HepG2 (cell line): ENCODE measurements around the gene STX4. TPM values are rescaled to one million over a fixed set of nuclear protein-coding genes. Genes with fewer than 3 reads are reported as not detected.
A peak's percentile ranks its signal among the peaks of the same experiment; 100 is the strongest.

Experiments used
- ASH2L ChIP-seq: fragments of 300-600, 200-600 bp; sonication (generic); IDR thresholded peaks from 2 replicates; pipeline ENCODE4 v1.7.0; 2017; ENCODE audit warnings: low read depth, mild to moderate bottlenecking, moderate library complexity, mixed read lengths, low read length; ENCODE audit not compliant: insufficient read length
- CREM ChIP-seq, 2 experiments: sonication (generic) in 1 of 2; formaldehyde crosslinking in 1 of 2; IDR thresholded peaks; 2 replicates each; pipeline versions ENCODE4 v1.4.0 to v1.6.1; 2016 to 2020; ENCODE audit warnings: antibody characterized with exemption in 1 of 2, mild to moderate bottlenecking in 1 of 2, missing genetic modification reagents in 1 of 2
- EHMT2 ChIP-seq: fragments of 200-600 bp; sonication (generic); IDR thresholded peaks from 2 replicates; pipeline ENCODE4 v1.7.0; 2017; ENCODE audit warnings: antibody characterized with exemption, low read depth, low read length, borderline replicate concordance
- GPBP1L1 ChIP-seq: sonication (generic); formaldehyde crosslinking; IDR thresholded peaks from 2 replicates; pipeline ENCODE4 v1.5.0; 2020; ENCODE audit warnings: mild to moderate bottlenecking, missing genetic modification reagents
- GTF3A ChIP-seq: sonication (generic); formaldehyde crosslinking; conservative IDR thresholded peaks from 2 replicates; pipeline ENCODE4 v1.4.0; 2020; ENCODE audit warnings: mild to moderate bottlenecking, missing genetic modification reagents
- HMGA1 ChIP-seq: sonication (generic); formaldehyde crosslinking; conservative IDR thresholded peaks from 2 replicates; pipeline ENCODE4 v1.4.0; 2020; ENCODE audit warnings: missing genetic modification reagents
- HOXA9 ChIP-seq: sonication (generic); formaldehyde crosslinking; IDR thresholded peaks from 2 replicates; pipeline ENCODE4 v1.8.1; 2022; ENCODE audit warnings: missing genetic modification reagents, mild to moderate bottlenecking, moderate library complexity, borderline replicate concordance
- LBX2 ChIP-seq: sonication (generic); formaldehyde crosslinking; IDR thresholded peaks from 2 replicates; pipeline ENCODE4 v1.5.0; 2020; ENCODE audit warnings: missing genetic modification reagents, mild to moderate bottlenecking, borderline replicate concordance
- MAFK ChIP-seq, 2 experiments: IDR thresholded peaks in 1 of 2; conservative IDR thresholded peaks in 1 of 2; 2 replicates each; pipeline ENCODE4 v1.6.1; 2011; ENCODE audit warnings: improper control_type of control experiment in 2 of 2, low read length in 2 of 2
- MTF2 ChIP-seq: sonication (generic); formaldehyde crosslinking; IDR thresholded peaks from 2 replicates; pipeline ENCODE4 v1.5.0; 2020; ENCODE audit warnings: missing genetic modification reagents, borderline replicate concordance
- RBM22 ChIP-seq: fragments of 200-400 bp; formaldehyde crosslinking; optimal IDR thresholded peaks from 2 replicates; pipeline ENCODE3; 2017; ENCODE audit warnings: mild to moderate bottlenecking, low read length, moderate library complexity
- ZFP41 ChIP-seq: sonication (generic); formaldehyde crosslinking; IDR thresholded peaks from 2 replicates; pipeline ENCODE4 v1.4.0; 2020; ENCODE audit warnings: mild to moderate bottlenecking, missing genetic modification reagents, borderline replicate concordance
- ZNF12 ChIP-seq: sonication (generic); formaldehyde crosslinking; IDR thresholded peaks from 2 replicates; pipeline ENCODE4 v1.5.0; 2020; ENCODE audit warnings: missing genetic modification reagents
- ZNF460 ChIP-seq: sonication (generic); formaldehyde crosslinking; IDR thresholded peaks from 2 replicates; pipeline ENCODE4 v1.5.1; 2020; ENCODE audit warnings: missing genetic modification reagents, mild to moderate bottlenecking, borderline replicate concordance
- ZNF558 ChIP-seq: sonication (generic); formaldehyde crosslinking; IDR thresholded peaks from 2 replicates; pipeline ENCODE4 v1.9.0; 2022; ENCODE audit warnings: mild to moderate bottlenecking, missing genetic modification reagents, borderline replicate concordance
- ZNF639 ChIP-seq: conservative IDR thresholded peaks from 2 replicates; pipeline ENCODE4 v1.6.1; 2018; ENCODE audit warnings: missing genetic modification reagents
- ZSCAN5A ChIP-seq: sonication (generic); formaldehyde crosslinking; IDR thresholded peaks from 2 replicates; pipeline ENCODE4 v1.8.0; 2022; ENCODE audit warnings: mild to moderate bottlenecking, missing genetic modification reagents, borderline replicate concordance
- polyA plus RNA-seq, 8 experiments: library from polyadenylated mRNA; depleted of rRNA in 3 of 8; stranded (reverse) in 7 of 8; unstranded in 1 of 8; fragments of >200 nt; fragmentation: Illumina TruSeq in 4 of 8; extraction: Trizol in 4 of 8; gene quantifications; 2 replicates each; pipeline versions ENCODE4 v1.2.1 to v1.2.3, GENCODE V29; 2011 to 2016; ENCODE audit warnings: low read depth in 4 of 8, missing spikeins in 1 of 8, mixed read lengths in 1 of 8; ENCODE audit not compliant: insufficient read depth in 1 of 8
- total RNA-seq, 5 experiments: library from RNA; depleted of rRNA; stranded (reverse); fragments of >200 nt; fragmentation: Illumina TruSeq; extraction: Trizol; gene quantifications; 2 replicates each; pipeline ENCODE4 v1.2.3, GENCODE V29; 2016; ENCODE audit warnings: low read depth in 1 of 5
- TF ChIP-seq, protein P1 (sequence below): fragments of 450-650 bp; IDR thresholded peaks from 2 replicates; pipeline ENCODE4 v1.6.1; 2016
- TF ChIP-seq, protein P2 (sequence below): sonication (generic); formaldehyde crosslinking; IDR thresholded peaks from 2 replicates; pipeline ENCODE4 v1.8.1; 2023; ENCODE audit warnings: mild to moderate bottlenecking, inconsistent platforms, moderate library complexity, missing genetic modification reagents, borderline replicate concordance

The STX4 gene
- total and polyA plus RNA-seq, 2 of the 13 experiments (the other 11 are each of a cell fraction or from before 2014, with no cell fraction given), result 29.2 to 34.6 TPM

- TF ChIP-seq, protein P1, sequence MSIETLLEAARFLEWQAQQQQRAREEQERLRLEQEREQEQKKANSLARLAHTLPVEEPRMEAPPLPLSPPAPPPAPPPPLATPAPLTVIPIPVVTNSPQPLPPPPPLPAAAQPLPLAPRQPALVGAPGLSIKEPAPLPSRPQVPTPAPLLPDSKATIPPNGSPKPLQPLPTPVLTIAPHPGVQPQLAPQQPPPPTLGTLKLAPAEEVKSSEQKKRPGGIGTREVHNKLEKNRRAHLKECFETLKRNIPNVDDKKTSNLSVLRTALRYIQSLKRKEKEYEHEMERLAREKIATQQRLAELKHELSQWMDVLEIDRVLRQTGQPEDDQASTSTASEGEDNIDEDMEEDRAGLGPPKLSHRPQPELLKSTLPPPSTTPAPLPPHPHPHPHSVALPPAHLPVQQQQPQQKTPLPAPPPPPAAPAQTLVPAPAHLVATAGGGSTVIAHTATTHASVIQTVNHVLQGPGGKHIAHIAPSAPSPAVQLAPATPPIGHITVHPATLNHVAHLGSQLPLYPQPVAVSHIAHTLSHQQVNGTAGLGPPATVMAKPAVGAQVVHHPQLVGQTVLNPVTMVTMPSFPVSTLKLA, result peak; percentile 89
- TF ChIP-seq RBM22 (no peak), CREM (IDR thresholded peaks at IDR 0.05) (peak; percentile 98), CREM (CRISPR knock-in tag; IDR thresholded peaks at IDR 0.05) (peak; percentile 59), EHMT2 (no peak), HOXA9 (no peak), GTF3A (CRISPR knock-in tag) (0 out of 2 replicates have a peak, but pooled peaks have one; percentile 62), ZSCAN5A (CRISPR knock-in tag) (peak; percentile 82; the same call in 1 of the 2 replicates), ZFP41 (CRISPR knock-in tag) (peak; percentile 48; the same call in 1 of the 2 replicates), ZNF639 (CRISPR knock-in tag) (no peak; the same call in 1 of the 2 replicates), LBX2 (CRISPR knock-in tag) (peak; percentile 62; the same call in 1 of the 2 replicates), ZNF558 (CRISPR knock-in tag) (peak; percentile 57; the same call in 1 of the 2 replicates), ASH2L (peak; percentile 49), ZNF12 (CRISPR knock-in tag) (no peak), GPBP1L1 (no peak), MTF2 (CRISPR knock-in tag) (0 out of 2 replicates have a peak, but pooled peaks have one; percentile 1), MAFK (conservative IDR thresholded peaks at IDR 0.05 in 1 of 2, IDR thresholded peaks at IDR 0.05 in 1 of 2; ENCODE audit: low read length in 2 of 2) (no peak), HMGA1 (CRISPR knock-in tag) (no peak), ZNF460 (CRISPR knock-in tag) (no peak; the same call in 1 of the 2 replicates)
- TF ChIP-seq, protein P2, sequence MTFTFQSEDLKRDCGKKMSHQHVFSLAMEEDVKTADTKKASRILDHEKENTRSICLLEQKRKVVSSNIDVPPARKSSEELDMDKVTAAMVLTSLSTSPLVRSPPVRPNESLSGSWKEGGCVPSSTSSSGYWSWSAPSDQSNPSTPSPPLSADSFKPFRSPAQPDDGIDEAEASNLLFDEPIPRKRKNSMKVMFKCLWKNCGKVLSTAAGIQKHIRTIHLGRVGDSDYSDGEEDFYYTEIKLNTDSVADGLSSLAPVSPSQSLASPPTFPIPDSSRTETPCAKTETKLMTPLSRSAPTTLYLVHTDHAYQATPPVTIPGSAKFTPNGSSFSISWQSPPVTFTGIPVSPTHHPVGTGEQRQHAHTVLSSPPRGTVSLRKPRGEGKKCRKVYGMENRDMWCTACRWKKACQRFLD, result peak; percentile 84
These were observed at the start of gene STX4 (continued) for GRCh38 chr16:31032736-31033708.
